HG03175 (cell line): Measurements from ENCODE around the gene PCSK2.

Source experiments
- ATAC-seq: cut with Tn5 transposase; IDR thresholded peaks from one replicate; pipeline ENCODE4 v1.9.1; 2021; ENCODE audit warnings: mild to moderate bottlenecking, moderate library complexity; ENCODE audit not compliant: unreplicated experiment

Gene PCSK2

GRCh38 chr20:17390655-17391054 is 163.8 kb downstream of the PCSK2 start:
- no peak for ATAC-seq

- no peak for ATAC-seq
These were observed 164.4 kb downstream of the PCSK2 start for GRCh38 chr20:17391127-17391771.

GRCh38 chr20:17394411-17394810 is 167.6 kb downstream of the PCSK2 start:
- no peak for ATAC-seq

- no peak for ATAC-seq
These were observed 168.9 kb downstream of the PCSK2 start for GRCh38 chr20:17395729-17396128.

GRCh38 chr20:17399303-17399985 is 172.6 kb downstream of the PCSK2 start:
- ATAC-seq = no peak

GRCh38 chr20:17403461-17403860 is 176.6 kb downstream of the PCSK2 start:
- ATAC-seq = no peak

- no peak for ATAC-seq
These were observed 179.3 kb downstream of the PCSK2 start for GRCh38 chr20:17406051-17406590.

- no peak for ATAC-seq
These were observed 180.7 kb downstream of the PCSK2 start for GRCh38 chr20:17407550-17407949.

- ATAC-seq = no peak
These were observed 190.4 kb downstream of the PCSK2 start for GRCh38 chr20:17417225-17417624.

- no peak for ATAC-seq
These were observed 191.9 kb downstream of the PCSK2 start for GRCh38 chr20:17418737-17419136.

GRCh38 chr20:17419479-17420041 is 192.7 kb downstream of the PCSK2 start:
- ATAC-seq = no peak

GRCh38 chr20:17421493-17421892 is 194.7 kb downstream of the PCSK2 start:
- no peak for ATAC-seq

- ATAC-seq = no peak
These were observed 196.9 kb downstream of the PCSK2 start for GRCh38 chr20:17423782-17424181.

GRCh38 chr20:17427638-17428037 is 200.8 kb downstream of the PCSK2 start:
- no peak for ATAC-seq

GRCh38 chr20:17430125-17430950 is 203.5 kb downstream of the PCSK2 start:
- no peak for ATAC-seq

- peak; percentile 55 for ATAC-seq
These were observed 205.0 kb downstream of the PCSK2 start for GRCh38 chr20:17431621-17432364.

- no peak for ATAC-seq
These were observed 209.8 kb downstream of the PCSK2 start for GRCh38 chr20:17436664-17437063.

- ATAC-seq = no peak
These were observed 210.4 kb downstream of the PCSK2 start for GRCh38 chr20:17437251-17437650.

- ATAC-seq = no peak
These were observed 211.7 kb downstream of the PCSK2 start for GRCh38 chr20:17438436-17439039.
